ENCODE data around the gene LONP2. TPM values are rescaled to one million over a fixed set of nuclear protein-coding genes. Genes with fewer than 3 reads are reported as not detected.

LONP2 gene
- total RNA-seq, 1 experiment from 2014 or later = 46.8 TPM

- TF ChIP-seq FOSL1 (IDR thresholded peaks at IDR 0.05; ENCODE audit: low read depth) (no peak), SIN3A (IDR thresholded peaks at IDR 0.05; ENCODE audit: low read depth) (no peak)
- ChIA-PET POLR2A (no interaction called here), CTCF (no interaction called here), RAD21 (ENCODE audit: low non-redundant PET in 1 of 2, low total read pairs in 2 of 2, uncharacterized antibody in 2 of 2, unreplicated experiment in 2 of 2) (no interaction called here)
- ATAC-seq (no peak), DNase-seq (ENCODE audit: low read depth, low spot score) (no peak)
- Histone ChIP-seq H4K20me1 (ENCODE audit: insufficient read depth) (no peaks in the 10 kb centered on the region), H3K9me3 (ENCODE audit: control insufficient read depth in 1 of 2, insufficient read depth in 1 of 2, low read depth in 1 of 2, low read length in 2 of 2) (no peaks in the 10 kb centered on the region), H3K36me3 (ENCODE audit: control insufficient read depth in 1 of 2, insufficient read depth in 2 of 2, low read length in 2 of 2) (no peaks in the 10 kb centered on the region), H3K9ac (ENCODE audit: low read length) (no peak overlapping the region), H3K27ac (ENCODE audit: low read depth, low read length) (no peak overlapping the region), H3K79me2 (ENCODE audit: insufficient read depth, low read length) (no peaks in the 10 kb centered on the region), H3K4me3 (replicated peaks in 1 of 2; ENCODE audit: low read depth in 1 of 2, low read length in 2 of 2) (no peak overlapping the region), H3K27me3 (ENCODE audit: insufficient read depth, low read length) (no peaks in the 10 kb centered on the region), H3K4me1 (ENCODE audit: control insufficient read depth in 1 of 2, insufficient read depth in 2 of 2, low read length in 2 of 2) (no peaks in the 10 kb centered on the region), H2AFZ (ENCODE audit: low read depth, low read length, poor library complexity, severe bottlenecking) (no peak overlapping the region), H3K4me2 (ENCODE audit: low read length) (no peak overlapping the region), H3K9me2 (ENCODE audit: insufficient read depth) (no peaks in the 10 kb centered on the region)
- intact Hi-C loops (cut with micrococcal nuclease) = no loop called here
- BruUV-seq (replicated peaks) = no TSS peak
Observed at GRCh38 chr16:48220891-48221290, 23.2 kb upstream of the LONP2 start.

DNA sequence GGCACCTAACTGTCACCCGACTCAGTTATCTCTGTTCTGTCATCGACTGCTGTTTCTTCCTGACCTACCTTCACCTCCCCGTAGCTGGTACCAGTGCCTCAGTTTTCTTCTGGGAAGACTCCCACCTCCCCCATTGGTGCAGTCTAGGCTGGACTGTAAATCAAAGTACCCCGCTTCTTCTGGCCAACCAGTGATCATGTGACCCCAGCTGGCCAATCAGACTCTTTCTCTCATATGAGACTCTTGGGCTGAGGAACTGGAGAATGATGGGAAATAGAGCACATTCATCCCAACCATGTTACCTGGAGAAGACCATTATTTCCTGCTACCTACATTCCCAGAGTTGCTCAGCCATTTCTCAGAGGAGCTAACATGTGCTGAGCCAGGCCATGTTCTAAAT lies 20.6 kb upstream of the LONP2 start:
- H4K20me1 ChIP-seq (ENCODE audit: insufficient read depth) = no peaks in the 10 kb centered on the region
- H3K4me1 ChIP-seq (ENCODE audit: control insufficient read depth in 1 of 2, insufficient read depth in 2 of 2, low read length in 2 of 2) = no peaks in the 10 kb centered on the region
- no peak overlapping the region for H3K9ac ChIP-seq (ENCODE audit: low read length)
- H3K9me3 ChIP-seq (ENCODE audit: control insufficient read depth in 1 of 2, insufficient read depth in 1 of 2, low read depth in 1 of 2, low read length in 2 of 2) = no peaks in the 10 kb centered on the region
- no peaks in the 10 kb centered on the region for H3K79me2 ChIP-seq (ENCODE audit: insufficient read depth, low read length)
- DNase-seq (ENCODE audit: low read depth, low spot score) = no peak
- no peak overlapping the region for H3K4me2 ChIP-seq (ENCODE audit: low read length)
- RAD21 ChIA-PET (ENCODE audit: low non-redundant PET in 1 of 2, low total read pairs in 2 of 2, uncharacterized antibody in 2 of 2, unreplicated experiment in 2 of 2) = no interaction called here
- no peaks in the 10 kb centered on the region for H3K27me3 ChIP-seq (ENCODE audit: insufficient read depth, low read length)
- no peaks in the 10 kb centered on the region for H3K9me2 ChIP-seq (ENCODE audit: insufficient read depth)
- no peak for TF ChIP-seq CEBPB (IDR thresholded peaks at IDR 0.05; ENCODE audit: low read depth)
- no peak for TF ChIP-seq EGR1 (IDR thresholded peaks at IDR 0.05; ENCODE audit: low read depth)
- TF ChIP-seq FOSL1 (IDR thresholded peaks at IDR 0.05; ENCODE audit: low read depth) = no peak
- no peak for TF ChIP-seq ATF3 (IDR thresholded peaks at IDR 0.05)
- TF ChIP-seq, protein P1, sequence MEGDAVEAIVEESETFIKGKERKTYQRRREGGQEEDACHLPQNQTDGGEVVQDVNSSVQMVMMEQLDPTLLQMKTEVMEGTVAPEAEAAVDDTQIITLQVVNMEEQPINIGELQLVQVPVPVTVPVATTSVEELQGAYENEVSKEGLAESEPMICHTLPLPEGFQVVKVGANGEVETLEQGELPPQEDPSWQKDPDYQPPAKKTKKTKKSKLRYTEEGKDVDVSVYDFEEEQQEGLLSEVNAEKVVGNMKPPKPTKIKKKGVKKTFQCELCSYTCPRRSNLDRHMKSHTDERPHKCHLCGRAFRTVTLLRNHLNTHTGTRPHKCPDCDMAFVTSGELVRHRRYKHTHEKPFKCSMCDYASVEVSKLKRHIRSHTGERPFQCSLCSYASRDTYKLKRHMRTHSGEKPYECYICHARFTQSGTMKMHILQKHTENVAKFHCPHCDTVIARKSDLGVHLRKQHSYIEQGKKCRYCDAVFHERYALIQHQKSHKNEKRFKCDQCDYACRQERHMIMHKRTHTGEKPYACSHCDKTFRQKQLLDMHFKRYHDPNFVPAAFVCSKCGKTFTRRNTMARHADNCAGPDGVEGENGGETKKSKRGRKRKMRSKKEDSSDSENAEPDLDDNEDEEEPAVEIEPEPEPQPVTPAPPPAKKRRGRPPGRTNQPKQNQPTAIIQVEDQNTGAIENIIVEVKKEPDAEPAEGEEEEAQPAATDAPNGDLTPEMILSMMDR (IDR thresholded peaks at IDR 0.05 in 2 of 3, conservative IDR thresholded peaks at IDR 0.05 in 1 of 3; ENCODE audit: borderline replicate concordance in 1 of 3, insufficient read depth in 1 of 3, low read depth in 2 of 3, low read length in 2 of 3) = no peak
- TF ChIP-seq ELF1 (IDR thresholded peaks at IDR 0.05; ENCODE audit: borderline replicate concordance, low read depth) = no peak
- no peak for TF ChIP-seq ZNF274 (IDR thresholded peaks at IDR 0.05; ENCODE audit: low read depth, low read length)
- no peak for TF ChIP-seq SIN3A (IDR thresholded peaks at IDR 0.05; ENCODE audit: low read depth)
- no peak for TF ChIP-seq POLR2AphosphoS5 (IDR thresholded peaks at IDR 0.05; ENCODE audit: low read depth, low read length)
- no peak for TF ChIP-seq ZFX (IDR thresholded peaks at IDR 0.05)
- TF ChIP-seq SP1 (IDR thresholded peaks at IDR 0.05; ENCODE audit: low read depth) = no peak
- TF ChIP-seq JUND (IDR thresholded peaks at IDR 0.05) = no peak
- TF ChIP-seq, protein P2, sequence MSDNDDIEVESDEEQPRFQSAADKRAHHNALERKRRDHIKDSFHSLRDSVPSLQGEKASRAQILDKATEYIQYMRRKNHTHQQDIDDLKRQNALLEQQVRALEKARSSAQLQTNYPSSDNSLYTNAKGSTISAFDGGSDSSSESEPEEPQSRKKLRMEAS (IDR thresholded peaks at IDR 0.05) = no peak
- TF ChIP-seq RAD21 (IDR thresholded peaks at IDR 0.05; ENCODE audit: low read depth) = no peak
- TF ChIP-seq ZBTB33 (IDR thresholded peaks at IDR 0.05; ENCODE audit: extremely low read depth, insufficient replicate concordance, low read length) = no peak
- no peak for TF ChIP-seq POLR2A (IDR thresholded peaks at IDR 0.05; ENCODE audit: borderline replicate concordance, extremely low read depth, insufficient read depth, insufficient read length)
- TF ChIP-seq SRF (IDR thresholded peaks at IDR 0.05; ENCODE audit: low read depth) = no peak
- no peak for ATAC-seq
- intact Hi-C loops (cut with micrococcal nuclease) = no loop called here
- BruUV-seq (replicated peaks) = no TSS peak
- H3K27ac ChIP-seq (ENCODE audit: low read depth, low read length) = no peak overlapping the region
- CTCF ChIA-PET = interaction anchor here (0.6 kb wide), 1 partner anchor 1109 kb away, joined by 3 read pairs; no protein-coding TSS in a partner anchor
- no peak overlapping the region for H2AFZ ChIP-seq (ENCODE audit: low read depth, low read length, poor library complexity, severe bottlenecking)
- no peak overlapping the region for H3K4me3 ChIP-seq (replicated peaks in 1 of 2; ENCODE audit: low read depth in 1 of 2, low read length in 2 of 2)
- POLR2A ChIA-PET = no interaction called here
- H3K36me3 ChIP-seq (ENCODE audit: control insufficient read depth in 1 of 2, insufficient read depth in 2 of 2, low read length in 2 of 2) = no peaks in the 10 kb centered on the region

All from HCT116 (cell line).